ENCODE measurements around the gene ST6GALNAC6.

ST6GALNAC6 gene, protein sequence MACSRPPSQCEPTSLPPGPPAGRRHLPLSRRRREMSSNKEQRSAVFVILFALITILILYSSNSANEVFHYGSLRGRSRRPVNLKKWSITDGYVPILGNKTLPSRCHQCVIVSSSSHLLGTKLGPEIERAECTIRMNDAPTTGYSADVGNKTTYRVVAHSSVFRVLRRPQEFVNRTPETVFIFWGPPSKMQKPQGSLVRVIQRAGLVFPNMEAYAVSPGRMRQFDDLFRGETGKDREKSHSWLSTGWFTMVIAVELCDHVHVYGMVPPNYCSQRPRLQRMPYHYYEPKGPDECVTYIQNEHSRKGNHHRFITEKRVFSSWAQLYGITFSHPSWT

DNA sequence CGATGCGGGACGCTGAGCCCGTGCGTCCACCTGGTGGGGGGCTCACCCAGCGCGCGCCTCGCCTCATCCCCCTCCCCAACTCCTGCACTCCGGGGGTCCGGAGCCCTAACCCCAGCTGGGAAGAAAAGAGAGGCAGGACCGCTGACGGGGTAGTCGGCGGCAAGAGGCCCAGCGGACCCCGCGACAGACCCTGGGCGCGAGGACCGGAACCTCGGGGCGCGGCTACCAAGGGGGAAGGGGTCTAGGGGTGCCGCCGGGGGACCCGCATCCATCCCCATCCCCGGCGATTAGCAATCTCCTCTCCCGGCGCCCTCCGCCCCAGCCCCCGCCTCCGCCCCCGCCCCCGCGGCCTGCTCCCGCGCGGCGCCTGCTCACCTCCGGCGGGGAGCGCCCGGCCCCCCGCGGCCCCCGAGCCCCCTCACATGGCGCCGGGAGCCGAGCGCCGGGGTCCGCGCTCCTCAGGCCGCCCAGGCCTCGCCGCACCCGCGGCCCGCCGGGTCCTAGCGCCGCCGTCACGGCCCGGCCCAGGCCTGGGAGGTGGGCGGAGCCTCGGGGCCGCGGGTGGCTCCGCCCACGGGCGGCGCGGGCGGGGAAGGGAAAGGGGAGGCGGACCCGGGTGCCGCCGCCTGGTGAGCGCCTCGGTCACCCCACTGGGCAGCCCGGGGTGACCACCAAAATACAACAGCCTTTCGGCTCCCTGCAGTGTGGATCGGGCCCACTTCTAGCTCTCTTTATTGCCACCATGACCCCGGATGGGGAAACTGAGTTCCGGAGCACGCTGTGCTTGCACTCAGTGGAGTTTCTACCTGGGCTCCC is at the start of gene ST6GALNAC6:
TSS of gene ST6GALNAC6 (minus strand) at position 476 of the 816 bp plus-strand sequence. CDS start 1,622 bp downstream, outside the sequence.
- peak within 1 kb of the TSS; percentile 81 for H3K4me3 ChIP-seq (ENCODE audit: low read depth, low read length)
- TF ChIP-seq, protein P1, sequence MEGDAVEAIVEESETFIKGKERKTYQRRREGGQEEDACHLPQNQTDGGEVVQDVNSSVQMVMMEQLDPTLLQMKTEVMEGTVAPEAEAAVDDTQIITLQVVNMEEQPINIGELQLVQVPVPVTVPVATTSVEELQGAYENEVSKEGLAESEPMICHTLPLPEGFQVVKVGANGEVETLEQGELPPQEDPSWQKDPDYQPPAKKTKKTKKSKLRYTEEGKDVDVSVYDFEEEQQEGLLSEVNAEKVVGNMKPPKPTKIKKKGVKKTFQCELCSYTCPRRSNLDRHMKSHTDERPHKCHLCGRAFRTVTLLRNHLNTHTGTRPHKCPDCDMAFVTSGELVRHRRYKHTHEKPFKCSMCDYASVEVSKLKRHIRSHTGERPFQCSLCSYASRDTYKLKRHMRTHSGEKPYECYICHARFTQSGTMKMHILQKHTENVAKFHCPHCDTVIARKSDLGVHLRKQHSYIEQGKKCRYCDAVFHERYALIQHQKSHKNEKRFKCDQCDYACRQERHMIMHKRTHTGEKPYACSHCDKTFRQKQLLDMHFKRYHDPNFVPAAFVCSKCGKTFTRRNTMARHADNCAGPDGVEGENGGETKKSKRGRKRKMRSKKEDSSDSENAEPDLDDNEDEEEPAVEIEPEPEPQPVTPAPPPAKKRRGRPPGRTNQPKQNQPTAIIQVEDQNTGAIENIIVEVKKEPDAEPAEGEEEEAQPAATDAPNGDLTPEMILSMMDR (IDR thresholded peaks at IDR 0.05; ENCODE audit: borderline replicate concordance, insufficient read depth, low read depth, low read length), result no peak

DNA sequence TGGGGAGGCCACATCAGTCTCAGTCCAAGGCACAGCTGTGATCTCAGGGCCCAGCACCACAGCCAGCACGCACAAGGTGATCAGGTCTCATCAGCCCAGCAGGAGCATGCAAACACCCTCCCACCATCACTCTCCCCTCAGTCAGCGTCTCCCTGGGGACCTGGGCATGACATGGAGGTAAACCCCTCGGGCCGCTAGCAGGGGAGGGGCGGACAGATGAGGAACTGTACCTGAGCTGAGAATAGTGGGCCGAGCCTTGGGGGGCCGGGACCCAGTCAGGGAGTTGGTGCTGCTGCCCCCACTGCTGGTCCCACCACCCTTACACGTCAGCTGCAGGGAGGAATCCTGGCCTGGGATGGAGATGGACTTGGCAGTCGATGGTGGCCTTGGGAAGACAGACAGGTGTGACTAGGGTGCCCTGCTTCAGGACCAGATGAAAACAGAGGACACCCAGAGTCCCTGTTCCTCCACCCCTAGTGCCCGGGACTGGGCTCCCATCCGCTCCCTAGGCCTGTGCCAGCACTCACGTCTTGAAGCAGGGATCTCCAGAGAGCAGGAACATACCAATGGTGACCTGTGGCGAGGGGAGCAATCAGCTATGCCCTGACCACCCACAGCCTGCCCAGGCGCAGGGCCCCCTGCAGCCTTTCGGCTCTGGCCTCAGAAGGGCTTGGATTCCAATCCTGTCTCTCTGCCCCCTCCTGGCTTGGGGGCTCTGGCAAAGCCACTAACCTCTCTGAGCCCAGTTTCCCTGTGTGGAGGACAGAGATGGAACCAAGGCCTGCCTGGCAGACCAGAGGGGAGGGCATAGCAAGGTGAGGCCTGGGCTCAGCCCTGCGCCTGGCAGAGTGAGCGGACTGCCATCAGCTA is 48.7 kb upstream of the ST6GALNAC6 start:
- no peak overlapping the region for H3K4me3 ChIP-seq (ENCODE audit: low read depth, low read length)
- TF ChIP-seq, protein P1 (IDR thresholded peaks at IDR 0.05; ENCODE audit: borderline replicate concordance, insufficient read depth, low read depth, low read length), result no peak

DNA sequence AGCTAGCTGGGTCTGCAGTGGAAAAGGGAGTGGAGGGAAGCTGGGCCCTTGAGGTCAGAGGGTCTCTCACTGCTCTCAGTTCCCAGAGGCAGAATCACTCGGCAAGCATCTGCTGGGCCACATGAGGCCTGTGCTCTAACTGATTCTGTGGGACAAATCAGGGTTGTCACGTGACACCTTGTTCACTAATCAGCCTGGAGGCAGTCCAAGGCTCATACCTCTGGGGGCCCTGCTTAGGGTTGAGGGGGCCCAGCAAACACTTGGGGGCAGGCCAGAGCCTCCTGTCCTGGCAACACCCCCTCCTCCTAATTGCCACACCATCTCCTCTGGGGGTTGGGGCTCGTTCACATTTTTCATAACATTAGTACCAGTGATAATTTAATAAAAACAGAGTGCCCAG is 47.3 kb upstream of the ST6GALNAC6 start:
- TF ChIP-seq, protein P1 (IDR thresholded peaks at IDR 0.05; ENCODE audit: borderline replicate concordance, insufficient read depth, low read depth, low read length), result no peak
- H3K4me3 ChIP-seq (ENCODE audit: low read depth, low read length), result no peak overlapping the region

DNA sequence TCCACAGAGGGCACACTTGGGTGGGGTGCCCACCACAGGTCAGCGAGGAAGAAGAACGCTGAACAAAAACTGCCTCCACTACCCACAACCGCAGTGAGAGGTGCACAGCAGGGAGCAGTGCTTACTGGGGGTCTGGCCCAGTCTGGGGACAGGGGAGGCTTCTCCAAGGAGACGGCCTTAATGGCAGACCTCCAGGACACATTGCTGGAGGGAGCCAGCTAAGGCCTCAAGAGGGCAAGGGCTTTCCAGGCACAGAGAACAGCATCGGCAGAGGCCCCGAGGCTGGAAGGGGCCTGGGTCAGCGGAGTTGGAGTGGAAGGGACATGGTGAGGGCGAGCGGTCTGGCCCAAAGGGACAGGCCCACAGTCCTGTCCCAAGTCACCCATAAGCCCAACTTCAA is 46.5 kb upstream of the ST6GALNAC6 start:
- no peak overlapping the region for H3K4me3 ChIP-seq (ENCODE audit: low read depth, low read length)
- TF ChIP-seq, protein P1 (IDR thresholded peaks at IDR 0.05; ENCODE audit: borderline replicate concordance, insufficient read depth, low read depth, low read length), result no peak

DNA sequence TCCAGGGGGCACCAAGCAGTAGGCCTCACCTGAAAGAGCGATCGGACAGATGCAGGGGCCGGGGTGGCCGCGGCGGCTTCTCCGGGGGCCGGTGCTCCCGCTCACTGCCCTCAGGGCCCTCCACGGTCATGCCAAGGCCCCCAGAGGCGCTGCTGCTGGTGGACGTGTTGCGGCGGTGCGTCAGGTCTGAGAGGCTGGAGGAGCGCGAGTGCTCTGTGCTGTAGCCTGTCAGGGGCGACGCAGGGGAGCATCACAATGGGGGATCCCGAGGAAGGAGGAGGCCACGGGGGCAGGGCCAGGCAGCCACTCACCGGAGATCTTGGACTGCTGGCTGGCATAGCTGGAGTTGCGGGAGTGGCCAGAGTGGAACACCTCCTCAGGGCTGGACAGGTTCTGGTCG is 45.9 kb upstream of the ST6GALNAC6 start:
- no peak overlapping the region for H3K4me3 ChIP-seq (ENCODE audit: low read depth, low read length)
- TF ChIP-seq, protein P1 (IDR thresholded peaks at IDR 0.05; ENCODE audit: borderline replicate concordance, insufficient read depth, low read depth, low read length), result no peak

DNA sequence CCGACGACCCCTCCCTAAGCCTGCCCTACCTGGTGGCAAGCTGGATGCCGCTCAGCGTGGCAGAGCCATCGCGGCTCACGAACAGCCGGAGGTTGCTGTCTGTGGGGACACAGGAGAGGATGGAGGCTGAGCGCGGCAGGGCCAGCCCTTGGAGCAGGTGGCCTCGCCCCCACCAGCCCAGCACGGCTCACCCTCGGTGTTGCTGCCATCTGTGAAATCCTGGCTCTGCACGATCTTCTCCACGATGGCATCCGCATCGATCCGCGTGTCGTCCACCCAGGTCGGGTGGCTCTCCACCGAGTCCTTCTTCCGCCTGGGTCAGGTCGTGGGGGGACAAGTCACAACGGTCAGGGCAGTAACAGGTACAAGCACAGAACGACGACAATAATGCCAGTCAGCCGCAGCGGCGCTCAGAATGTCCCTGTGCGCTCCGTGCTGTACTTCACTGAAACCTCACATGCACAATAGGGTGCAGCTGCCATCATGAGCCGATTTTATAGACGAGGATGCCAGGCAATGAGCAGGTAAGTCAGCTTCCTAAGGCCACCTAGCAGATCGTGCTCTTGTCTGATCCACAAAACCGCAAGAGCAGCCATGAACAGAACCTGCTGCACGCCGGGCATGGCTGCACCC is 45.3 kb upstream of the ST6GALNAC6 start:
- TF ChIP-seq, protein P1 (IDR thresholded peaks at IDR 0.05; ENCODE audit: borderline replicate concordance, insufficient read depth, low read depth, low read length), result no peak
- no peak overlapping the region for H3K4me3 ChIP-seq (ENCODE audit: low read depth, low read length)

Measured in GM12875 (cell line).